ENCODE data around the gene FBLIM1.

The FBLIM1 gene

GRCh38 chr1:15740924-15741850 is 17.4 kb upstream of the FBLIM1 start (continued):
- TF ChIP-seq SCRT2 (tag by site-specific recombination; IDR thresholded peaks at IDR 0.05) (peak; percentile 99), ZNF311 (tag by site-specific recombination; IDR thresholded peaks at IDR 0.05; ENCODE audit: borderline replicate concordance) (no peak), ZNF610 (tag by site-specific recombination; IDR thresholded peaks at IDR 0.05; ENCODE audit: borderline replicate concordance) (no peak), BCL6B (tag by site-specific recombination; IDR thresholded peaks at IDR 0.05) (no peak), ZSCAN30 (tag by site-specific recombination; IDR thresholded peaks at IDR 0.05) (no peak), ZFP37 (tag by site-specific recombination; IDR thresholded peaks at IDR 0.05) (no peak), ZNF146 (tag by site-specific recombination; IDR thresholded peaks at IDR 0.05) (no peak), ZNF692 (tag by site-specific recombination; IDR thresholded peaks at IDR 0.05) (peak; percentile 46; the same call in 1 of the 2 replicates), ZNF37A (tag by site-specific recombination; IDR thresholded peaks at IDR 0.05) (no peak), KLF16 (tag by site-specific recombination; IDR thresholded peaks at IDR 0.05) (no peak), ZNF747 (tag by site-specific recombination; IDR thresholded peaks at IDR 0.05) (no peak), ZNF133 (tag by site-specific recombination; IDR thresholded peaks at IDR 0.05) (no peak), ZNF26 (tag by site-specific recombination; IDR thresholded peaks at IDR 0.05) (no peak), SP2 (tag by site-specific recombination; IDR thresholded peaks at IDR 0.05) (no peak), ZNF433 (tag by site-specific recombination; IDR thresholded peaks at IDR 0.05; ENCODE audit: low read depth) (no peak), SALL2 (tag by site-specific recombination; IDR thresholded peaks at IDR 0.05; ENCODE audit: borderline replicate concordance) (no peak), SP7 (tag by site-specific recombination; IDR thresholded peaks at IDR 0.05) (peak; percentile 21; the same call in 1 of the 2 replicates), ZNF354C (tag by site-specific recombination; IDR thresholded peaks at IDR 0.05; ENCODE audit: borderline replicate concordance, low read depth) (no peak), ZNF776 (tag by site-specific recombination; IDR thresholded peaks at IDR 0.05; ENCODE audit: borderline replicate concordance) (no peak), ZNF792 (tag by site-specific recombination; IDR thresholded peaks at IDR 0.05) (no peak), ZNF2 (tag by site-specific recombination; IDR thresholded peaks at IDR 0.05) (no peak), IKZF3 (tag by site-specific recombination; IDR thresholded peaks at IDR 0.05) (no peak), ZNF184 (tag by site-specific recombination; IDR thresholded peaks at IDR 0.05) (no peak), ZBTB17 (tag by site-specific recombination; IDR thresholded peaks at IDR 0.05) (peak; percentile 72), ZNF24 (tag by site-specific recombination; IDR thresholded peaks at IDR 0.05) (no peak), WT1 (tag by site-specific recombination; IDR thresholded peaks at IDR 0.05) (no peak), ZNF274 (IDR thresholded peaks at IDR 0.05; ENCODE audit: low read length) (no peak), ZNF274 (tag by site-specific recombination; IDR thresholded peaks at IDR 0.05; ENCODE audit: borderline replicate concordance) (no peak), MEIS1 (CRISPR knock-in tag; IDR thresholded peaks at IDR 0.05; ENCODE audit: borderline replicate concordance) (no peak), ZNF555 (tag by site-specific recombination; conservative IDR thresholded peaks at IDR 0.05) (no peak), ZNF132 (tag by site-specific recombination; IDR thresholded peaks at IDR 0.05; ENCODE audit: borderline replicate concordance) (no peak), ZNF639 (tag by site-specific recombination; IDR thresholded peaks at IDR 0.05) (no peak), ZBTB10 (tag by site-specific recombination; IDR thresholded peaks at IDR 0.05) (no peak; the same call in 1 of the 2 replicates)

Data from HEK293 (cell line).